ENCODE results near the gene CRISP3. TPM values are rescaled to one million over a fixed set of nuclear protein-coding genes. Genes with fewer than 3 reads are reported as not detected.

The CRISP3 gene
- total RNA-seq, 1 experiment from 2014 or later: not detected

DNA sequence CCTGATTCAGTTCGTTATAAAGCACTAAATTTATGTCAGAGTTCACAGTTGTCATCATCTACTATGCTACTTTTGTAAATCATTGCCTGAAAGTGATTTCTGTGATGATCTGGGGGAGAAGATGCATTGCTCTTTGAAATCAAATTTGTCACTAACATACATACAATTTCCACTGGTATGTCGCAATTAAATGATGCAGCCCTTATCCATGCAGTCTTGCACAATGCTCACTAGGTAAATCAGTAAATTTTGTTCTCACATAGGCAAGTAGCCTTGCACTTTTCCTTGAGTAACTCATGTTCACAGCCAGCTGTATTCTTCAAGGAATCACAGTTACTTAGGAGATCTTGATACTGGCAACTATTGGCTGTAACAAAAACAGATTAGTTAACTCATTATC is 51.7 kb downstream of the CRISP3 start:
- ChIA-PET CTCF (no interaction called here), POLR2A (no interaction called here)
- H3K36me3 Mint-ChIP-seq: peaks cover 4% of the 10 kb centered on the region; the same call in 1 of the 2 replicates
- H3K9me3 Mint-ChIP-seq: peaks cover 9% of the 10 kb centered on the region
- H3K27me3 Mint-ChIP-seq (ENCODE audit: low read depth): no peaks in the 10 kb centered on the region
- TF ChIP-seq NFATC4 (CRISPR knock-in tag; IDR thresholded peaks at IDR 0.05) (no peak), ZNF423 (CRISPR knock-in tag; IDR thresholded peaks at IDR 0.05) (no peak), HMGXB4 (CRISPR knock-in tag; IDR thresholded peaks at IDR 0.05) (no peak), ZBTB21 (CRISPR knock-in tag; IDR thresholded peaks at IDR 0.05; ENCODE audit: borderline replicate concordance) (no peak), ESRRA (CRISPR knock-in tag; IDR thresholded peaks at IDR 0.05; ENCODE audit: borderline replicate concordance) (no peak)
- H3K4me3 Mint-ChIP-seq: no peak overlapping the region
- ATAC-seq (no peak), DNase-seq (ENCODE audit: low spot score) (no peak)
- 0 out of 2 replicates have a peak, but pooled peaks cover 3% of the 10 kb centered on the region for H3K4me1 Mint-ChIP-seq
- H3K27ac Mint-ChIP-seq: no peak overlapping the region

Other genes starting within 250 kb of the CRISP3 start
- not detected in 3 replicates for gene GLYATL3, start 244.5 kb downstream of the CRISP3 start, total RNA-seq (2021)
- 6.5 to 14.4 TPM (median 8.2 TPM) in 3 replicates for gene C6orf141, start 193.7 kb downstream of the CRISP3 start, total RNA-seq (2021)
- gene RHAG, start 107.5 kb downstream of the CRISP3 start, total RNA-seq (2021): 0.30 to 0.60 TPM (median 0.31 TPM) in 3 replicates
- gene CRISP2, start 30.8 kb downstream of the CRISP3 start, total RNA-seq (2021): not detected in 3 replicates
- gene PGK2, start 42.9 kb upstream of the CRISP3 start, total RNA-seq (2021): not detected in 3 replicates
- not detected in 3 replicates for gene CRISP1, start 122.1 kb upstream of the CRISP3 start, total RNA-seq (2021)
- gene DEFB114, start 219.8 kb upstream of the CRISP3 start, total RNA-seq (2021): not detected in 3 replicates
- not detected in 3 replicates for gene DEFB113, start 225.2 kb upstream of the CRISP3 start, total RNA-seq (2021)